IMR-90 (cell line): ENCODE data around the gene DVL2. TPM values are rescaled to one million over a fixed set of nuclear protein-coding genes. Genes with fewer than 3 reads are reported as not detected.

Experiments used
- ATAC-seq: fragments of 200-7000 bp; cut with Tn5 transposase; 2 replicates; pipeline ENCODE4 v1.9.1; 2020; ENCODE audit warnings: low read depth, mild to moderate bottlenecking, moderate library complexity
- BruUV-seq: library from RNA; stranded (reverse); fragments of 400-500 nt; replicated peaks from 2 replicates; lab custom pipeline; 2021; lab: Mats Ljungman, UMichigan
- CTCF ChIA-PET: fragments of 300-600 bp; formaldehyde crosslinking; extraction: SDS; loops from one replicate; lab custom pipeline; 2021; ENCODE audit warnings: antibody characterized with exemption; lab: Yijun Ruan, JAX
- POLR2A ChIA-PET: fragments of 300-600 bp; sonication (Branson Sonifier 250); formaldehyde crosslinking; loops from one replicate; lab custom pipeline; 2022; ENCODE audit warnings: antibody characterized with exemption; ENCODE audit not compliant: unreplicated experiment; lab: Charles Lee
- DNase-seq: peaks from one replicate; pipeline ENCODE4 v3.0.0; 2013
- H2AFZ ChIP-seq: replicated peaks from 2 replicates; pipeline ENCODE3; 2013; ENCODE audit warnings: low read length, mild to moderate bottlenecking; ENCODE audit not compliant: poor library complexity
- H2AK5ac ChIP-seq: 2 replicates; pipeline ENCODE4 v1.6.1; 2013; ENCODE audit warnings: low read depth, low read length, inconsistent platforms
- H2AK9ac ChIP-seq: replicated peaks from 2 replicates; pipeline ENCODE3; 2013; ENCODE audit warnings: mild to moderate bottlenecking, low read depth, low read length, moderate library complexity; ENCODE audit not compliant: poor library complexity
- H2BK120ac ChIP-seq: 2 replicates; pipeline ENCODE4 v1.6.1; 2013; ENCODE audit warnings: low read depth, low read length, inconsistent platforms
- H2BK15ac ChIP-seq: 3 replicates; pipeline ENCODE4 v1.6.1; 2013; ENCODE audit warnings: low read depth, low read length, inconsistent platforms
- H2BK20ac ChIP-seq: 2 replicates; pipeline ENCODE4 v1.6.1; 2013; ENCODE audit warnings: low read depth, mild to moderate bottlenecking, inconsistent platforms, low read length, moderate library complexity
- H2BK5ac ChIP-seq: 2 replicates; pipeline ENCODE4 v1.6.1; 2013; ENCODE audit warnings: mild to moderate bottlenecking, low read depth, low read length, inconsistent platforms; ENCODE audit not compliant: poor library complexity, severe bottlenecking
- H3K14ac ChIP-seq: replicated peaks from 2 replicates; pipeline ENCODE4 v1.6.1; 2013; ENCODE audit warnings: low read depth, low read length, inconsistent platforms
- H3K18ac ChIP-seq: 2 replicates; pipeline ENCODE4 v1.6.1; 2013; ENCODE audit warnings: low read depth, low read length, control low read depth
- H3K23ac ChIP-seq: 2 replicates; pipeline ENCODE4 v1.6.1; 2013; ENCODE audit warnings: low read depth, low read length, inconsistent platforms
- H3K27ac ChIP-seq: 2 replicates; pipeline ENCODE4 v1.5.1; 2013; ENCODE audit warnings: mild to moderate bottlenecking, control low read depth, low read length; ENCODE audit not compliant: insufficient read depth
- H3K27me3 ChIP-seq: 2 replicates; pipeline ENCODE4 v1.6.1; 2013; ENCODE audit warnings: low read length; ENCODE audit not compliant: control insufficient read depth, insufficient read depth
- H3K36me3 ChIP-seq: 2 replicates; pipeline ENCODE4 v1.6.1; 2013; ENCODE audit warnings: low read length, mixed read lengths; ENCODE audit not compliant: control insufficient read depth, insufficient read depth
- H3K4ac ChIP-seq: 2 replicates; pipeline ENCODE4 v1.6.1; 2013; ENCODE audit warnings: low read depth, low read length, inconsistent platforms
- H3K4me1 ChIP-seq: 2 replicates; pipeline ENCODE4 v1.6.1; 2013; ENCODE audit warnings: low read length, mixed read lengths; ENCODE audit not compliant: control insufficient read depth, insufficient read depth
- H3K4me2 ChIP-seq: 2 replicates; pipeline ENCODE4 v1.6.1; 2013; ENCODE audit warnings: low read depth, mild to moderate bottlenecking, control low read depth, low read length, moderate library complexity
- H3K4me3 ChIP-seq: 2 replicates; pipeline ENCODE4 v1.5.1; 2013; ENCODE audit warnings: low read depth, mild to moderate bottlenecking, control low read depth, low read length, moderate library complexity; ENCODE audit not compliant: insufficient read depth
- H3K56ac ChIP-seq: 2 replicates; pipeline ENCODE4 v1.6.1; 2013; ENCODE audit warnings: low read length, inconsistent platforms; ENCODE audit not compliant: insufficient read depth; ENCODE audit errors: extremely low read depth
- H3K79me1 ChIP-seq, 2 experiments: 2 replicates each; pipeline ENCODE4 v1.6.1; 2013; ENCODE audit warnings: low read length in 2 of 2, inconsistent platforms in 1 of 2, low read depth in 1 of 2
- H3K9ac ChIP-seq: 2 replicates; pipeline ENCODE4 v1.6.1; 2013; ENCODE audit warnings: low read depth, low read length, control low read depth
- H3K9me1 ChIP-seq: 2 replicates; pipeline ENCODE4 v1.6.1; 2013; ENCODE audit warnings: low read length, inconsistent platforms; ENCODE audit not compliant: insufficient read depth
- H3K9me3 ChIP-seq: 2 replicates; pipeline ENCODE4 v1.6.1; 2013; ENCODE audit warnings: low read length; ENCODE audit not compliant: control insufficient read depth, insufficient read depth
- H4K20me1 ChIP-seq: 2 replicates; pipeline ENCODE4 v1.6.1; 2013; ENCODE audit warnings: low read length, inconsistent platforms; ENCODE audit not compliant: insufficient read depth
- H4K5ac ChIP-seq: 2 replicates; pipeline ENCODE4 v1.6.1; 2013; ENCODE audit warnings: mild to moderate bottlenecking, low read depth, low read length, control low read depth
- H4K8ac ChIP-seq, 2 experiments: 2 replicates each; pipeline ENCODE4 v1.6.1; 2013; ENCODE audit warnings: low read depth in 2 of 2, low read length in 2 of 2, control low read depth in 1 of 2, inconsistent platforms in 1 of 2
- H4K91ac ChIP-seq: 2 replicates; pipeline ENCODE4 v1.6.1; 2013; ENCODE audit warnings: low read depth, low read length, inconsistent platforms; ENCODE audit not compliant: insufficient read depth
- BHLHE40 ChIP-seq: fragments of 150-350 bp; IDR thresholded peaks from 2 replicates; pipeline ENCODE4 v1.6.1; 2016; ENCODE audit warnings: mild to moderate bottlenecking, low read depth, low read length
- CEBPB ChIP-seq: IDR thresholded peaks from 2 replicates; pipeline ENCODE4 v1.6.1; 2012; ENCODE audit warnings: low read depth, low read length, improper control_type of control experiment
- MXI1 ChIP-seq: IDR thresholded peaks from 2 replicates; pipeline ENCODE4 v1.6.1; 2012; ENCODE audit warnings: low read depth, mild to moderate bottlenecking, low read length, moderate library complexity, borderline replicate concordance
- RAD21 ChIP-seq: IDR thresholded peaks from 2 replicates; pipeline ENCODE4 v1.6.1; 2012; ENCODE audit warnings: low read length, improper control_type of control experiment
- RCOR1 ChIP-seq: IDR thresholded peaks from 2 replicates; pipeline ENCODE4 v1.6.1; 2012; ENCODE audit warnings: mild to moderate bottlenecking, low read length, improper control_type of control experiment; ENCODE audit not compliant: insufficient replicate concordance
- RFX5 ChIP-seq: IDR thresholded peaks from 2 replicates; pipeline ENCODE4 v1.8.0; 2012; ENCODE audit warnings: low read depth, mild to moderate bottlenecking, low read length, moderate library complexity
- WGBS, 2 experiments: methylation state at CpG; one replicate each; pipeline versions ENCODE4 v1.1.5 to v1.1.7; 2013; ENCODE audit warnings: missing lambda C conversion rate in 2 of 2; ENCODE audit not compliant: insufficient read length in 1 of 2; ENCODE audit errors: extremely low coverage in 2 of 2; 5-methylcytosine and 5-hydroxymethylcytosine counted together
- dilution Hi-C: fragments of 300-500 bp; cut with HindIII; formaldehyde crosslinking; loops from one replicate; pipeline ENCODE4 v1.14.3; 2018; ENCODE audit warnings: low sequenced_read_pairs; ENCODE audit not compliant: unreplicated experiment
- in situ Hi-C: fragments of 300-500 bp; cut with MboI; formaldehyde crosslinking; loops from 3 replicates; pipeline ENCODE4 v1.14.3; 2019; ENCODE audit warnings: low sequenced_read_pairs, inconsistent platforms, mixed read lengths
- intact Hi-C: fragments of 100-400 bp; cut with micrococcal nuclease; formaldehyde crosslinking; loops from 2 replicates; pipeline ENCODE4 v1.10.0; 2022
- polyA plus RNA-seq, 3 experiments: library from polyadenylated mRNA; depleted of rRNA; stranded (reverse); fragments of >200 nt; gene quantifications; 2 replicates each; pipeline ENCODE4 v1.2.3, GENCODE V29; 2012; ENCODE audit warnings: low replicate concordance in 1 of 3
- total RNA-seq: library from RNA; depleted of rRNA; stranded (reverse); fragments of >200 nt; gene quantifications from 2 replicates; pipeline ENCODE4 v1.2.3, GENCODE V29; 2012
- TF ChIP-seq, protein P1 (sequence below): fragments of 150-350 bp; IDR thresholded peaks from 2 replicates; pipeline ENCODE4 v1.6.1; 2017; ENCODE audit warnings: mild to moderate bottlenecking, antibody characterized with exemption, low read length, low read depth

The DVL2 gene
- total and polyA plus RNA-seq, 2 of the 4 experiments (the other 2 are of a cell fraction), result 11.8 to 21.3 TPM

- Histone ChIP-seq H4K91ac (no peak overlapping the region), H3K27me3 (no peaks in the 10 kb centered on the region), H3K4ac (no peak overlapping the region), H2AK5ac (no peak overlapping the region), H3K4me1 (peaks cover 9% of the 10 kb centered on the region), H3K4me3 (no peak overlapping the region), H3K14ac (no peak overlapping the region), H3K36me3 (peaks cover 10% of the 10 kb centered on the region), H3K56ac (no peak overlapping the region), H2BK20ac (no peak overlapping the region), H3K9ac (no peak overlapping the region), H3K27ac (no peak overlapping the region), H2BK15ac (no peak overlapping the region), H2AK9ac (no peak overlapping the region), H3K79me1 (peaks cover 10 to 83% of the 10 kb centered on the region in 2 experiments), H4K20me1 (peaks cover 62% of the 10 kb centered on the region), H3K23ac (no peak overlapping the region), H3K4me2 (no peak overlapping the region), H2BK120ac (no peak overlapping the region), H4K8ac (no peak overlapping the region), H2AFZ (no peak overlapping the region), H4K5ac (no peak overlapping the region), H2BK5ac (no peak overlapping the region), H3K18ac (no peak overlapping the region), H3K9me1 (peaks cover 13% of the 10 kb centered on the region), H3K9me3 (no peaks in the 10 kb centered on the region)
- ATAC-seq (no peak), DNase-seq (no peak)
- BruUV-seq, result no TSS peak
- ChIA-PET CTCF (no interaction called here), POLR2A (no interaction called here)
- intact Hi-C loops (no loop called here), in situ Hi-C loops (no loop called here), dilution Hi-C loops (no loop called here)
- TF ChIP-seq CEBPB (no peak), RFX5 (no peak), RAD21 (no peak), MXI1 (no peak), RCOR1 (no peak), BHLHE40 (no peak)
- TF ChIP-seq, protein P1, sequence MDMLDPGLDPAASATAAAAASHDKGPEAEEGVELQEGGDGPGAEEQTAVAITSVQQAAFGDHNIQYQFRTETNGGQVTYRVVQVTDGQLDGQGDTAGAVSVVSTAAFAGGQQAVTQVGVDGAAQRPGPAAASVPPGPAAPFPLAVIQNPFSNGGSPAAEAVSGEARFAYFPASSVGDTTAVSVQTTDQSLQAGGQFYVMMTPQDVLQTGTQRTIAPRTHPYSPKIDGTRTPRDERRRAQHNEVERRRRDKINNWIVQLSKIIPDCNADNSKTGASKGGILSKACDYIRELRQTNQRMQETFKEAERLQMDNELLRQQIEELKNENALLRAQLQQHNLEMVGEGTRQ, result no peak
- WGBS, 2 experiments, result 67% methylated on average over 10 of the region's 21 CpGs; no CpG with 5 or more reads in 1 of the 2 experiments
Observed at GRCh38 chr17:7208027-7208571, 26.2 kb downstream of the DVL2 start.
